KOPT-K1 (cell line): Measurements from ENCODE around the gene DNAJC13.
"Not testable (repeated sequence)": the region's sequence is repeated elsewhere in the genome, so short reads cannot be mapped to it uniquely, and the experiment has no call there.

Source experiments
- H3K27ac ChIP-seq: fragments of 200-600 bp; sonication (generic); 2 replicates; pipeline ENCODE4 v1.5.1; 2016; ENCODE audit warnings: antibody characterized with exemption, mild to moderate bottlenecking, low read depth, low read length; ENCODE audit not compliant: poor library complexity, severe bottlenecking
- H3K36me3 ChIP-seq: fragments of 200-600 bp; sonication (generic); 2 replicates; pipeline ENCODE4 v1.5.1; 2017; ENCODE audit warnings: antibody characterized with exemption, mild to moderate bottlenecking, low read length, moderate library complexity; ENCODE audit not compliant: insufficient read depth
- H3K9me3 ChIP-seq: fragments of 200-600 bp; sonication (generic); 2 replicates; pipeline ENCODE4 v1.5.1; 2017; ENCODE audit warnings: antibody characterized with exemption, low read length, mild to moderate bottlenecking; ENCODE audit not compliant: insufficient read depth, poor library complexity, severe bottlenecking

The DNAJC13 gene

GRCh38 chr3:132396776-132397175 lies 20.5 kb upstream of the DNAJC13 start:
- not testable (repeated sequence) for H3K9me3 ChIP-seq, H3K27ac ChIP-seq, H3K36me3 ChIP-seq

- Histone ChIP-seq H3K9me3 (no peaks in the 10 kb centered on the region), H3K27ac (no peak overlapping the region)
These were observed 18.0 kb upstream of the DNAJC13 start for GRCh38 chr3:132399054-132399929.

GRCh38 chr3:132401255-132401654 lies 16.0 kb upstream of the DNAJC13 start:
- Histone ChIP-seq H3K36me3 (no peaks in the 10 kb centered on the region), H3K9me3 (no peaks in the 10 kb centered on the region), H3K27ac (no peak overlapping the region)

More at GRCh38 chr3:132399054-132399929, 18.0 kb upstream of the DNAJC13 start:
- no peaks in the 10 kb centered on the region for H3K36me3 ChIP-seq

GRCh38 chr3:132404276-132404675 lies 13.0 kb upstream of the DNAJC13 start:
- Histone ChIP-seq H3K27ac (no peak overlapping the region), H3K9me3 (no peaks in the 10 kb centered on the region), H3K36me3 (no peaks in the 10 kb centered on the region)

GRCh38 chr3:132405188-132405587 lies 12.1 kb upstream of the DNAJC13 start:
- no peaks in the 10 kb centered on the region for H3K9me3 ChIP-seq
- H3K36me3 ChIP-seq = no peaks in the 10 kb centered on the region
- H3K27ac ChIP-seq = no peak overlapping the region

GRCh38 chr3:132405609-132406299 lies 11.5 kb upstream of the DNAJC13 start:
- Histone ChIP-seq H3K36me3 (no peaks in the 10 kb centered on the region), H3K27ac (no peak overlapping the region)

GRCh38 chr3:132406587-132406986 lies 10.7 kb upstream of the DNAJC13 start:
- Histone ChIP-seq H3K9me3 (no peaks in the 10 kb centered on the region), H3K36me3 (no peaks in the 10 kb centered on the region), H3K27ac (no peak overlapping the region)

More at GRCh38 chr3:132405609-132406299, 11.5 kb upstream of the DNAJC13 start:
- no peaks in the 10 kb centered on the region for H3K9me3 ChIP-seq

GRCh38 chr3:132407025-132407424 lies 10.3 kb upstream of the DNAJC13 start:
- Histone ChIP-seq H3K27ac (no peak overlapping the region), H3K9me3 (no peaks in the 10 kb centered on the region), H3K36me3 (no peaks in the 10 kb centered on the region)

- H3K36me3 ChIP-seq = no peaks in the 10 kb centered on the region
- no peak overlapping the region for H3K27ac ChIP-seq
- no peaks in the 10 kb centered on the region for H3K9me3 ChIP-seq
These were observed 2.5 kb upstream of the DNAJC13 start for GRCh38 chr3:132414841-132415240.

GRCh38 chr3:132416161-132416560 lies 1.1 kb upstream of the DNAJC13 start:
- no peaks in the 10 kb centered on the region for H3K9me3 ChIP-seq
- no peak overlapping the region for H3K27ac ChIP-seq

GRCh38 chr3:132417695-132418411 lies 551 bp downstream of the DNAJC13 start:
- peak overlapping the region; percentile 84 for H3K27ac ChIP-seq
- H3K36me3 ChIP-seq = no peaks in the 10 kb centered on the region
- no peaks in the 10 kb centered on the region for H3K9me3 ChIP-seq

More at GRCh38 chr3:132416161-132416560, 1.1 kb upstream of the DNAJC13 start:
- no peaks in the 10 kb centered on the region for H3K36me3 ChIP-seq

GRCh38 chr3:132418916-132419315 lies 1.6 kb downstream of the DNAJC13 start:
- Histone ChIP-seq H3K9me3 (no peaks in the 10 kb centered on the region), H3K36me3 (no peaks in the 10 kb centered on the region), H3K27ac (peak overlapping the region; percentile 84)

- H3K27ac ChIP-seq = no peak overlapping the region
These were observed 4.5 kb downstream of the DNAJC13 start for GRCh38 chr3:132421832-132422231.

GRCh38 chr3:132422531-132422930 lies 5.2 kb downstream of the DNAJC13 start:
- Histone ChIP-seq H3K27ac (no peak overlapping the region), H3K9me3 (no peaks in the 10 kb centered on the region), H3K36me3 (0 out of 2 replicates have a peak, but pooled peaks cover 4% of the 10 kb centered on the region)

More at GRCh38 chr3:132421832-132422231, 4.5 kb downstream of the DNAJC13 start:
- Histone ChIP-seq H3K36me3 (0 out of 2 replicates have a peak, but pooled peaks cover 4% of the 10 kb centered on the region), H3K9me3 (no peaks in the 10 kb centered on the region)

GRCh38 chr3:132432639-132433038 lies 15.3 kb downstream of the DNAJC13 start:
- Histone ChIP-seq H3K27ac (no peak overlapping the region), H3K9me3 (no peaks in the 10 kb centered on the region), H3K36me3 (peaks cover 13% of the 10 kb centered on the region; the same call in 1 of the 2 replicates)
